ENCODE measurements around the gene SLC4A7. TPM values are rescaled to one million over a fixed set of nuclear protein-coding genes. Genes with fewer than 3 reads are reported as not detected.

The SLC4A7 gene
- total RNA-seq, 2 experiments from 2014 or later = 57.8 to 66.3 TPM

DNA sequence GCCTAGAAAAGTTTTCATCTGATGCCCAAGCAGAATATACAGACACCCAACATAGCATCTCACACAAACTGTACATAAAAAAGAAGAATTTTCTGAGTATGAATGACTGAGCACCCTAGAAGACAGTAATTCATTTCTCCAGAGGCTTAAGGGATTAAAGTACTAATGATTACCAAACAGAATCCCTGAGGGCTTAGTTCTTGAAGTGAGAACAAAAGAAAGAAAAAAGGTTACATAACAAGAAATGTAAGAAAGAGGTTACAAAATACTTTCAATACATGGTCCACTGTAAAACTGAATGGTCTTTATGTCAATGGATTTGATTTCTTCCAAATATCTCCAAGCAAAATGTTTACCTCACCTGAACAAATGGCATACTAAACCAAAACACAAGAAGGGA, 105.9 kb downstream of the SLC4A7 start:
- ChIA-PET CTCF (no interaction called here), POLR2A (no interaction called here)

DNA sequence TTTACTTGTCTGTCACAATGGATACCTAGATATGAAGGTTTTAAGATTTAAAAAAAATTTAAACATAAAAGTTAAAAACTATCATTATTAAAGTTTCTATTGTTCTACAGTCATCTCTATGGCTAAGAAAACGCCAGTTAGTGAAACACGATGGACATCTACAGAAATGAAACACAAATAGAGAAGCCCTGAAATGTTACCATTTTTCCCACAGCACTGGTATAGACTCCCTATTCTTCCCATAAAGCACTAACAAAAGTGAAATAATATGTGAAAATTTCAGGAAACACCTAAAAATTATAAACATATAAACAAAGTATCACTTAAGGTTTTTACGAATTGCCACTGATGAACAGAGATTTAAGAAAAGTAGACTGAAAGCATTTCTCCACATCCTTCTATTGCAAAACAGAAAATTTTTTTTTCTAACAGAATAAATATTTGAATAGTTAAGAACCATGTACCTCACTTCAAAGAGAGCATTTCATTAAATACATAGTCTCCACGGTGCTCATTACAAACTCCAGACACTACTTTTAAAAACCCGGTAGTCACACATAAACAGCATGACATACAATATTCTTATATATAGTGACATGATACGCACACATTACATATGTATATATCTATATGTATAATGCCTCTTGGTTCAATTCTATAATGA, 107.9 kb downstream of the SLC4A7 start:
- POLR2A ChIA-PET = no interaction called here
- CTCF ChIA-PET = no interaction called here

DNA sequence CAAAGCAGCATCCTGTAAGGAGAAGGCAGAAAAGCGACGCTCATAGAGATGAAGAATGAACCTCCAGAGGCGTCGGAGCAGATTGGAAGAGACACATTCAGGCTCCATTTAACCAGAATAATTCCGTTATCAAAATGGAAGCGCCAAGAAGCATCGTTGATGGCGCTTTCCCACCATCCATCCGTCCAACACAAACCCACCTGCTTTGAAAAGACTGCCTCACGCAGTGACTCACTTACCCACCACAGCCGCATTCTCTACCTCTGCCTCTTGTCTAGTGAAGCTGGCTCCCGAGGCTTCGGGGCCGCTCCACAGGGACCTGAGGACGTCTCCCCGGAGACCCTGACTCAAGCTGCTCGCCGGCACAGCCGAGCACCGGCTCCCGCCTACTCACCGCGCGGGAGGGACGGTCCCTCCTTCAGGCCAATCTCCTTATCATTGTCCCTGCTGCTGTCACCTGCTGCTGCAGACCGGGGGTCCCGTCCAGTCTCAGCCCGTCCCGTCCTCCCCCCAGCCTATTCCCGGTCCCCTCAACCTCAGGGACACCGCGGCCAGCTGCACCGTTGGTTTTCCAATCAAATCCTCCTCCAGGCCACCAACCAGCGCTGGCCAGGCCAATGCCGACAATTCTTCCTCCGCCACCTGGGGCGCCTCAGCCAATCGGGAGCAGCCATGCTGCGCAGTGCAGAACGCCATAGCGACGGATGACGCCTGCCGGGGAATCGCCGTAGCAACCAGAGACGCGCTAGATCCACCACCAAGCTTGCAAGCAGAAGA, 115.2 kb downstream of the SLC4A7 start, which contains the start of gene NEK10:
Gene NEK10, minus strand, starts transcription at position 553 of the 777 bp plus-strand sequence. CDS start 16,501 bp downstream, outside the sequence.
- POLR2A ChIA-PET = no interaction called here
- CTCF ChIA-PET = interaction anchor here (0.7 to 1.3 kb wide), 3 partner anchors 11 to 980 kb away, joined by 3 to 4 read pairs (median 4); no protein-coding TSS in a partner anchor

- ChIA-PET CTCF (interaction anchor here (0.6 to 0.7 kb wide), 2 partner anchors 21 to 555 kb away, joined by 3 read pairs; no protein-coding TSS in a partner anchor), POLR2A (no interaction called here)
Measured at GRCh38 chr3:27366062-27366591, 118.1 kb downstream of the SLC4A7 start.

DNA sequence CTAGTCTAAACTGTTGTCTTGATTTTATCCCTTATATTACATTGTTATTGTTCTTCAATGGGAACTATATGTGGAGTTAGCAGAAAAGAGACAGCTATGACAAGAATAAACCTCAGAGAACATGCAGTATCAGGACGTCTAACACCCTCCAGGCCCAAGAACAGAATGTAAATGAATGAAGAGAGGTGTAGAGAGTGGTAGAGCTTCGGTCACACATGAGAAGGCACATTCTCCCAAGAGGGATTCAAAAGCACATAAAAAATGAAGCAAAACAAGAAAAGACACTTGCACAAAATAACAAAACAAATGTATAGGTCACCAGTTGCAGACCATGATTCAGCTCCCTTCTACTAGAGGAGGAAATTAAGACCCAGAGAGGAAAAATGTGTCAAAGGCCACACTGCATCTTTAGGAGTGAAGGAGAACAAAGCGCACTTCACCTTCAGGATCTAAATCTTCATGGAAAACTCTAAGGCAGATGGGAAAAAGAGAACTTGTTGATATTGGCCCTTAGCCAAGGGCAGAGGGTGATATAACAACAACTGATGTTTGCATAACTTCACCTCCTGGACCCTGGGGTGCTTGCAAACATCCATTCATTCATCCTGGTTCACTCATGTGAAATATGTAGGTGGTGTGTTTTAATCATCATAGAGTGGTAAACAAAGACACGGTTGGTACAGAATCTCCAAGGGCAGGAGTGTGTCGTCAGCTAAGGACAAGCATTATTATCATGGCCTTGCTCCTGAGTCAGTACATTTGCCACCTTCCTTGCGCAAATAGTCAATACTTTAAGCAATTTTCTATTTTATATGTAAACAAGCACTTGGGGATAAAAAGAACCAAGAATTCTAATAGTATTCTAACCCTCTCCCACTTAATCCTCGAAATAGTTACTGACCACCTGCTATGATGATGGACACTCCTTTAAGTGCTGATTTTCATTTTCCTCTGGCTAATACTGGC, 123.8 kb downstream of the SLC4A7 start:
- CTCF ChIA-PET = no interaction called here
- POLR2A ChIA-PET = no interaction called here

DNA sequence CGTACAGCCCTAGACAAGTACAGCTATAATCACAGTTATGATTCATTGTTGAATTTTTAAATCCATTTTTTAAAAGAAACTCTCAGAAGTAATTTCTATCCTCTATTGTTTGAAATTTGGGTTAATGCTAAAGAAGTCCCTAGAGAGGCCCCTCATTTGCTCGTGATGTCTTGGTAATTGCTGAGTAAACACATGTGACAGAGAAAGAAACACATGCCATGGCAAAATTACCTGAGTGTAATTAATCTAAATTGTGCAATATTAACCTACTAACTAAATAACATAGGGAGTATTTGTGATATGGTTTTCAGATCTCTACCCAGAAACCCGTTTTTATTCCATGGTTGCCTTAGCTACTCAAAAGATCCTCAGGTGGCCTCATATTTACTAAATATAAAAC, 125.8 kb downstream of the SLC4A7 start:
- ChIA-PET POLR2A (no interaction called here), CTCF (interaction anchor here (0.6 to 1.4 kb wide), 4 partner anchors 11 to 323 kb away, joined by 3 to 6 read pairs (median 4); no protein-coding TSS in a partner anchor)

GRCh38 chr3:27357665-27358258, 126.4 kb downstream of the SLC4A7 start:
- CTCF ChIA-PET = interaction anchor here (0.6 to 1.4 kb wide), 4 partner anchors 12 to 323 kb away, joined by 3 to 6 read pairs (median 4); no protein-coding TSS in a partner anchor
- POLR2A ChIA-PET = interaction anchor here (0.6 kb wide), 1 partner anchor 145 kb away, joined by 4 read pairs; no protein-coding TSS in a partner anchor

- ChIA-PET CTCF (no interaction called here), POLR2A (interaction anchor here (0.6 kb wide), 1 partner anchor 146 kb away, joined by 4 read pairs; no protein-coding TSS in a partner anchor)
Measured at GRCh38 chr3:27356976-27357375, 127.2 kb downstream of the SLC4A7 start.

DNA sequence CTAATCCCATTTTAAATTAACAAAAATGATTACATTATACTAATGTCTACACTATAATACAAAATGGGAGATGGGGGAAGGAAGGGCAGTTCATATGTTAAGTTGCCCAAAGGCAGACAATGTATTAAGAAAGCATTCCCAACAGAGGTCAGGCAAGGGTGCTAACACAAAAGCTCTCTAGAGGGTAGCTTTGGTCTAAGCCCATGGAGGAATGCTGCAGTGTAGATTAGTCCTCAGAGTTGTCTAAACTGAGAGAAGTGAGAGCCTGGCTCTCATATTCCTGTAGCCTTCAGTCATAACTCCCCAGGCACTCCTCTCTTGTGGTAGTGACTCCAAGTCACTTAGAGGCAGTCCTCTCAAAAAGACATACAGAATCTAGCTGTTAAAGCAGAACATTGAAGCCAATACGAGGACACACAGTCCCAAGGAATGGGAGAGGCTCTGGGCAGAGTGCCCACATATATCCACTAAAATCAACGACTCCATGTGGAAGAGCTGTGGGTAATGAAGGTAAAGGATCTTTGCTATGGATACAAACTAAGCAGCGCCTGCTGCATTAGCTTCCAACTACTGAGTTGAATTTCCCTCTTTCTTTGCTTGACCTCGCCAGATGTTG, 129.5 kb downstream of the SLC4A7 start:
- POLR2A ChIA-PET = no interaction called here
- CTCF ChIA-PET = no interaction called here

DNA sequence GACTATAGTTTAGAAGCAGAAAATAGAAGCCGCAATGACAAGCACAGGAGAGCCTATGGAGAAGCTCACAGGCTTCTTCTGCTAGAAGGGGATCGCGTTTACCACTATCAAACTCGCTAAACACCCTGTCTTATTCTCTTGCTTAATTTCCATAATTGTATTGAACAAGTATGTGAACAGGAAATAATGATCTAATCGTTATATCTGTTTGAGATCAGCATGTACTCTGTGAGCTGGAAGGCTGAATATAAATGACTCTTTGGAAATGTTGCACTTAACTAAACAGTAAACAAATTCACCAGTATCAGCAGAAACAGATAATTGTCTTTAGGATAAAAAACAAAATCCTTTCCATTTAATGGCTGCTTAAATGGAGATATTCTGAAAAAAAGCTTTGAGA, 130.0 kb downstream of the SLC4A7 start:
- ChIA-PET CTCF (no interaction called here), POLR2A (no interaction called here)

DNA sequence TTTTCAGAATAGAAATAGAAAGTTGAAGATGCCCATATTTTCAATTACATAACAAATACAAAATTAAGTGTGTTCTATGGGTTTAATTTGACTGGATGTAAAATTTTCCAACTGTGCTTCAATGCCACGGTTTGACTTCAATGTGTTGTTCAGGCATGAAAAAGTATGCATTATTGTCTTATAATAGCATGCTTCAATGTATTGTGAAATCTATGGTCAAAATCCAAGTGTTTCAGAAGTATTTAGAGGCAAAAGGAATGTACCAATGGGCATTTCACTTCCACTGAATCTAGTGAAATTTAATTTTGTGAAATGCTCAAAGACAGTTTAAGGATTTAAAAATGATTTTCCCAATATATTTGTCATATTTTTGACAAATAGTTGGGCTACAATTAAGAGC, 131.0 kb downstream of the SLC4A7 start:
- ChIA-PET CTCF (no interaction called here), POLR2A (no interaction called here)

- ChIA-PET POLR2A (no interaction called here), CTCF (no interaction called here)
Measured at GRCh38 chr3:27352047-27352446, 132.1 kb downstream of the SLC4A7 start.

DNA sequence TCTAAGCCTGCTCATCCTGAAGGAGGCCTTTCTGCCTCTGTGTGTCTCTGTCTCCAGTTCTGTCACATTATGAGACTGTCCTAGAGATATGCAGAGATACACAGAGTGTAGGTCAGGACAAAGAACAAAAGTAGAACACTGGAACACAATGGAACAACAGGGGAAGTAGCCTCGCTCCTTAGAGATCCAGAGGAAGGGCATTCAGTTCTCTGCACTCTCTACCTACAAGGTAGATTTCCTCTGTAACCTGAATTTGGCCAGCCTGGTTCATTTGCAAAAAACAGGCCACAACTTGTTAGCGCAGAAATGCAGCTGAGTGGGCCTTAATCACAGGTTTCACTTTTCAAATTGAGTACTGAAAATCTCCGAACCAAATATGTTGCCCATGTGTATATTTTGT, 134.4 kb downstream of the SLC4A7 start:
- ChIA-PET POLR2A (no interaction called here), CTCF (no interaction called here)

GRCh38 chr3:27345959-27346865, 138.0 kb downstream of the SLC4A7 start:
- CTCF ChIA-PET = interaction anchor here (0.7 kb wide), 1 partner anchor 143 kb away, joined by 3 read pairs; no protein-coding TSS in a partner anchor
- POLR2A ChIA-PET = no interaction called here

GRCh38 chr3:27345493-27345892, 138.7 kb downstream of the SLC4A7 start:
- ChIA-PET CTCF (interaction anchor here (0.5 to 0.7 kb wide), 3 partner anchors 21 to 575 kb away, joined by 3 read pairs; no protein-coding TSS in a partner anchor), POLR2A (no interaction called here)

DNA sequence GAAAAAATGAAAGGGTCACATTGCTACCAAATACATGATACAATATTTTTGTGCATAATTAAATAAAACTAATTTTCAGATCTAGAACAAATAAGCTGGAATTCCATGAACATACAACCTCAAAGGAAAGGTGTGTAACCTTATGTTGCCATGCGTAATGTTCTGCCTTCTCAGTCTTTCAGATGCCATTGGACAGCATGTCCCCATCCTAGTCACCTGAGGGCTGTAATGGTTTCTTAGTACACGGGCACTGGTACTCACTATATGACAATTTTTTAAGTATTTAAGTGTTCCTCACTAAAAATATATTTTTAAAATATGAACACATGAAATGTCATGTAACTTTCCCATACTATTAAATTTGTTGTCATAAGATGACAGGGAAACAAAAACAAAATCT, 139.1 kb downstream of the SLC4A7 start:
- ChIA-PET CTCF (interaction anchor here (0.5 to 0.6 kb wide), 2 partner anchors 21 to 575 kb away, joined by 3 read pairs; no protein-coding TSS in a partner anchor), POLR2A (no interaction called here)

GRCh38 chr3:27344192-27344591, 140.0 kb downstream of the SLC4A7 start:
- POLR2A ChIA-PET = no interaction called here
- CTCF ChIA-PET = no interaction called here

- ChIA-PET POLR2A (no interaction called here), CTCF (no interaction called here)
Measured at GRCh38 chr3:27342267-27342666, 141.9 kb downstream of the SLC4A7 start.

Measured in activated CD8-positive, alpha-beta memory T cell treated with anti-CD3 and anti-CD28 coated beads for 36 hours (primary cell).